ENCODE results near the gene GAPT. TPM values are rescaled to one million over a fixed set of nuclear protein-coding genes. Genes with fewer than 3 reads are reported as not detected.

GAPT gene
- polyA plus RNA-seq, 2 of the 4 experiments (the other 2 are of a cell fraction): not detected

DNA sequence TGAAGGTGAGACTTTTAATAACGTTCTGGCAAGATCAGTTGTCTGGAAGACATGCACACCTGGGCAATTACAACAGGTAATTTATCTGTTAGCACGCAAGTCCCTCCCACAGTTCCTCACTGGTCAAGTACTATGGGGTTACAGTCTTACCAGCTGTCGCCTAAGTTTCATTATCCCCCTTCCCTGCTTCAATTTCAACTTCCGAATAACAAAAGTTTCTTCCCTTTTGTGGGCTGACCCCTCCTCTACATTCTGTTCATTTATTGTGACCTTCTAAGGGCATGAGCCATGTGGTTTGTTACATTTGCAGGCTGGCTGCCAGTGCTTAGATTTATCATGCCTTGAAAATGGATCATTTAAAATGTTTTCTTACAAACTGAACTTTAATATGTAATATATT, 16.5 kb downstream of the GAPT start:
- H3K4me3 ChIP-seq: no peak overlapping the region
- ChIA-PET CTCF (interaction anchor here (0.6 to 5.6 kb wide), 3 partner anchors 10 to 1679 kb away, joined by 3 to 38 read pairs (median 7); no protein-coding TSS in a partner anchor), POLR2A (no interaction called here)
- H3K27ac ChIP-seq: no peak overlapping the region
- no peaks in the 10 kb centered on the region for H3K9me3 ChIP-seq
- TF ChIP-seq, protein P1, sequence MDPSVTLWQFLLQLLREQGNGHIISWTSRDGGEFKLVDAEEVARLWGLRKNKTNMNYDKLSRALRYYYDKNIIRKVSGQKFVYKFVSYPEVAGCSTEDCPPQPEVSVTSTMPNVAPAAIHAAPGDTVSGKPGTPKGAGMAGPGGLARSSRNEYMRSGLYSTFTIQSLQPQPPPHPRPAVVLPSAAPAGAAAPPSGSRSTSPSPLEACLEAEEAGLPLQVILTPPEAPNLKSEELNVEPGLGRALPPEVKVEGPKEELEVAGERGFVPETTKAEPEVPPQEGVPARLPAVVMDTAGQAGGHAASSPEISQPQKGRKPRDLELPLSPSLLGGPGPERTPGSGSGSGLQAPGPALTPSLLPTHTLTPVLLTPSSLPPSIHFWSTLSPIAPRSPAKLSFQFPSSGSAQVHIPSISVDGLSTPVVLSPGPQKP (IDR thresholded peaks at IDR 0.05; ENCODE audit: low read depth, low read length): no peak
- TF ChIP-seq, protein P2, sequence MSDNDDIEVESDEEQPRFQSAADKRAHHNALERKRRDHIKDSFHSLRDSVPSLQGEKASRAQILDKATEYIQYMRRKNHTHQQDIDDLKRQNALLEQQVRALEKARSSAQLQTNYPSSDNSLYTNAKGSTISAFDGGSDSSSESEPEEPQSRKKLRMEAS (IDR thresholded peaks at IDR 0.05): no peak
- no peak for TF ChIP-seq RARB (CRISPR knock-in tag; IDR thresholded peaks at IDR 0.05)
- no peak for TF ChIP-seq KDM5A (IDR thresholded peaks at IDR 0.05)
- 25% methylated on average over 4 of the region's 4 CpGs for WGBS (ENCODE audit: missing lambda C conversion rate)
- FAIRE-seq (no peak), DNase-seq (ENCODE audit: low read depth in 1 of 2, low spot score in 1 of 2) (no peak), ATAC-seq (no peak)
- no peaks in the 10 kb centered on the region for H3K4me1 ChIP-seq
- H3K4me2 ChIP-seq: no peak overlapping the region

DNA sequence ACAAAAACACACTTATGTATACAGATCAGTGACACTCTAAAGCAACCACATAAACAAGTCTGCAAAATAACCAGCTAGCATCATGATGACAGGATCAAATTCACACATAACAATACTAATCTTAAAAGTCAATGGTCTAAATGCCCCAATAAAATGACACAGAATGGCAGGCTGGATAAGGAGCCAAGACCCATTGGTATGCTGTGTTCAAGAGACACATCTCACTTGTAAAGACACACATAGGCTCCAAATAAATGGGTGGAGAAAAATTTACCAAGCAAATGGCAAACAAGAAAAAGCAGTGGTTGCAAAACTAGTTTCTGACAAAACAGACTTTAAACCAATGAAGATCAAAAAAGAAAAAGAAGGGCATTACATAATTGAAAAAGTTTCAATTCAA, 26.0 kb downstream of the GAPT start:
- TF ChIP-seq NR3C1 (IDR thresholded peaks at IDR 0.05): no peak
- no peak for TF ChIP-seq MAFK (IDR thresholded peaks at IDR 0.05; ENCODE audit: partially characterized antibody)
- TF ChIP-seq ZSCAN20 (CRISPR knock-in tag; IDR thresholded peaks at IDR 0.05): no peak
- no peak for TF ChIP-seq POLR2AphosphoS2 (conservative IDR thresholded peaks at IDR 0.05; ENCODE audit: low read length)
- no peak for TF ChIP-seq CHD2 (IDR thresholded peaks at IDR 0.05; ENCODE audit: low read length, partially characterized antibody)
- no peak for TF ChIP-seq ZFP36 (IDR thresholded peaks at IDR 0.05; ENCODE audit: borderline replicate concordance, partially characterized antibody)
- no peak for TF ChIP-seq ZNF302 (CRISPR knock-in tag; IDR thresholded peaks at IDR 0.05)
- TF ChIP-seq, protein P3, sequence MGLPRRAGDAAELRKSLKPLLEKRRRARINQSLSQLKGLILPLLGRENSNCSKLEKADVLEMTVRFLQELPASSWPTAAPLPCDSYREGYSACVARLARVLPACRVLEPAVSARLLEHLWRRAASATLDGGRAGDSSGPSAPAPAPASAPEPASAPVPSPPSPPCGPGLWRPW (IDR thresholded peaks at IDR 0.05): no peak
- Histone ChIP-seq H3K9me3 (peaks cover 27% of the 10 kb centered on the region), H3K4me2 (no peak overlapping the region), H3K27ac (no peak overlapping the region), H3K4me3 (no peak overlapping the region), H3K4me1 (no peaks in the 10 kb centered on the region)
- DNase-seq (ENCODE audit: low read depth in 1 of 2, low spot score in 1 of 2) (no peak), FAIRE-seq (no peak), ATAC-seq (no peak)
- ChIA-PET POLR2A (no interaction called here), CTCF (no interaction called here)

DNA sequence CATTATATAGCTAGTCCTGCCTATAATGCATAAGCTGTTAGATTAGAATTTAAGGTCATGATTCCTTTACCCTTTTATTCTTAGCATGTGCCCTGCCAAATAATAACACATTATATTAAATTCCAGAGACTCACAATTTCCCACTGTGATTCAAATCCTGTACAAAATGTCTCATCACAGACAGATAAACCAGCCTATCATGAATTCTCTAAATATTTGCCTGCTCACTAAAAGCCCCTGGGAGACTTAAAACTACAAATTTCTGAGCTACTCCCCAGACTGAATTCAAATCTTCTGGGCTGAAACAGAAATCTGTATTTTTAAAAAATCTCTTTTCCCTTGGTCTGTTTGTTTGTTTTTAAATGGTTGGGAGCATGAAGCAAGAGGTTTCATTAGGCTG, 32.7 kb downstream of the GAPT start:
- TF ChIP-seq TP53 (CRISPR knock-in tag; IDR thresholded peaks at IDR 0.05) (no peak), HDAC2 (IDR thresholded peaks at IDR 0.05) (no peak), EHF (CRISPR knock-in tag; IDR thresholded peaks at IDR 0.05) (no peak), ZNF302 (CRISPR knock-in tag; IDR thresholded peaks at IDR 0.05) (no peak), HOXA7 (CRISPR knock-in tag; IDR thresholded peaks at IDR 0.05) (no peak), SMC3 (IDR thresholded peaks at IDR 0.05) (no peak), ESRRA (IDR thresholded peaks at IDR 0.05; ENCODE audit: borderline replicate concordance, low read length) (no peak), HOXB13 (CRISPR knock-in tag; IDR thresholded peaks at IDR 0.05; ENCODE audit: low read depth) (no peak), MYC (IDR thresholded peaks at IDR 0.05; ENCODE audit: borderline replicate concordance, low read length) (no peak), FOXS1 (CRISPR knock-in tag; IDR thresholded peaks at IDR 0.05) (no peak), KDM1A (IDR thresholded peaks at IDR 0.05; ENCODE audit: low read depth) (no peak), PHF8 (IDR thresholded peaks at IDR 0.05; ENCODE audit: borderline replicate concordance, low read depth) (no peak), POLR2A (IDR thresholded peaks at IDR 0.05; ENCODE audit: low read length) (no peak)
- TF ChIP-seq, protein P4, sequence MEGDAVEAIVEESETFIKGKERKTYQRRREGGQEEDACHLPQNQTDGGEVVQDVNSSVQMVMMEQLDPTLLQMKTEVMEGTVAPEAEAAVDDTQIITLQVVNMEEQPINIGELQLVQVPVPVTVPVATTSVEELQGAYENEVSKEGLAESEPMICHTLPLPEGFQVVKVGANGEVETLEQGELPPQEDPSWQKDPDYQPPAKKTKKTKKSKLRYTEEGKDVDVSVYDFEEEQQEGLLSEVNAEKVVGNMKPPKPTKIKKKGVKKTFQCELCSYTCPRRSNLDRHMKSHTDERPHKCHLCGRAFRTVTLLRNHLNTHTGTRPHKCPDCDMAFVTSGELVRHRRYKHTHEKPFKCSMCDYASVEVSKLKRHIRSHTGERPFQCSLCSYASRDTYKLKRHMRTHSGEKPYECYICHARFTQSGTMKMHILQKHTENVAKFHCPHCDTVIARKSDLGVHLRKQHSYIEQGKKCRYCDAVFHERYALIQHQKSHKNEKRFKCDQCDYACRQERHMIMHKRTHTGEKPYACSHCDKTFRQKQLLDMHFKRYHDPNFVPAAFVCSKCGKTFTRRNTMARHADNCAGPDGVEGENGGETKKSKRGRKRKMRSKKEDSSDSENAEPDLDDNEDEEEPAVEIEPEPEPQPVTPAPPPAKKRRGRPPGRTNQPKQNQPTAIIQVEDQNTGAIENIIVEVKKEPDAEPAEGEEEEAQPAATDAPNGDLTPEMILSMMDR (IDR thresholded peaks at IDR 0.05): no peak
- FAIRE-seq: no peak
- DNase-seq (ENCODE audit: low read depth in 1 of 2, low spot score in 1 of 2): no peak
- no peaks in the 10 kb centered on the region for H3K9me3 ChIP-seq
- no peak overlapping the region for H3K4me3 ChIP-seq
- H3K4me2 ChIP-seq: no peak overlapping the region
- POLR2A ChIA-PET: no interaction called here
- CTCF ChIA-PET: no interaction called here
- H3K4me1 ChIP-seq: no peaks in the 10 kb centered on the region
- no peak overlapping the region for H3K27ac ChIP-seq
- ATAC-seq: no peak

All from A549 (cell line).